SK-N-SH (cell line): ENCODE results near the gene EPO. TPM values are rescaled to one million over a fixed set of nuclear protein-coding genes. Genes with fewer than 3 reads are reported as not detected.

Experiments used
- CTCF ChIA-PET: fragments of 300-600, 350-600 bp; formaldehyde crosslinking; extraction: SDS; loops from one replicate; lab custom pipeline; 2021; lab: Yijun Ruan, JAX
- POLR2A ChIA-PET: fragments of 350-600 bp; sonication (Branson Sonifier 250); formaldehyde crosslinking; extraction: SDS; loops from one replicate; lab custom pipeline; 2020; ENCODE audit warnings: antibody characterized with exemption, inconsistent platforms; lab: Yijun Ruan, JAX
- DNase-seq: peaks from one replicate; pipeline ENCODE4 v3.0.0; 2012
- H2AFZ ChIP-seq: fragments of 200-600 bp; sonication (generic); 2 replicates; pipeline ENCODE4 v1.8.1; 2016; ENCODE audit warnings: antibody characterized with exemption, mild to moderate bottlenecking, low read depth
- H3F3A ChIP-seq: fragments of 200-600 bp; sonication (generic); replicated peaks from 2 replicates; pipeline ENCODE3; 2016; ENCODE audit warnings: antibody characterized with exemption, mild to moderate bottlenecking; ENCODE audit not compliant: insufficient read depth
- H3K27ac ChIP-seq, 2 experiments: fragments of 200-500 bp in 1 of 2; fragments of 200-600 bp in 1 of 2; sonication (Bioruptor generic) in 1 of 2; sonication (generic), shearing (Covaris generic) in 1 of 2; 2 replicates each; pipeline versions ENCODE4 v1.5.1 to v1.6.1; 2014 to 2016; ENCODE audit warnings: low read depth in 2 of 2, inconsistent platforms in 1 of 2, low read length in 1 of 2, mild to moderate bottlenecking in 1 of 2, mixed read lengths in 1 of 2
- H3K27me3 ChIP-seq: fragments of 200-600 bp; sonication (generic), shearing (Covaris generic); 2 replicates; pipeline ENCODE4 v1.6.1; 2016; ENCODE audit warnings: mixed run types; ENCODE audit not compliant: insufficient read depth
- H3K36me3 ChIP-seq, 2 experiments: fragments of 200-500 bp in 1 of 2; fragments of 200-600 bp in 1 of 2; sonication (Bioruptor generic) in 1 of 2; sonication (generic) in 1 of 2; replicated peaks in 1 of 2; 2 replicates each; pipeline versions ENCODE3 to v1.5.1; 2014 to 2016; ENCODE audit warnings: low read length in 1 of 2, mild to moderate bottlenecking in 1 of 2; ENCODE audit not compliant: insufficient read depth in 2 of 2, control insufficient read depth in 1 of 2
- H3K4me1 ChIP-seq, 2 experiments: fragments of 200-500 bp in 1 of 2; fragments of 200-600 bp in 1 of 2; sonication (Bioruptor generic) in 1 of 2; sonication (generic), shearing (Covaris generic) in 1 of 2; 2 replicates each; pipeline versions ENCODE4 v1.5.1 to v1.6.1; 2014 to 2016; ENCODE audit warnings: low read depth in 1 of 2, low read length in 1 of 2, mixed run types in 1 of 2; ENCODE audit not compliant: insufficient read depth in 2 of 2, control insufficient read depth in 1 of 2
- H3K4me2 ChIP-seq: fragments of 200-600 bp; sonication (generic), shearing (Covaris generic); 2 replicates; pipeline ENCODE4 v1.6.1; 2017; ENCODE audit warnings: mixed run types
- H3K4me3 ChIP-seq, 2 experiments: fragments of 200-500 bp in 1 of 2; fragments of 200-600 bp in 1 of 2; sonication (Bioruptor generic) in 1 of 2; sonication (generic), shearing (Covaris generic) in 1 of 2; 2 replicates each; pipeline versions ENCODE4 v1.5.1 to v1.8.1; 2014 to 2016; ENCODE audit warnings: low read depth in 2 of 2, inconsistent platforms in 1 of 2, low read length in 1 of 2, mild to moderate bottlenecking in 1 of 2, mixed read lengths in 1 of 2, moderate library complexity in 1 of 2
- H3K79me2 ChIP-seq: fragments of 200-600 bp; sonication (generic); 2 replicates; pipeline ENCODE4 v1.8.1; 2017; ENCODE audit warnings: mild to moderate bottlenecking; ENCODE audit not compliant: insufficient read depth
- H3K9ac ChIP-seq: fragments of 200-600 bp; sonication (generic); 2 replicates; pipeline ENCODE4 v1.6.1; 2017; ENCODE audit warnings: mixed run types
- H3K9me2 ChIP-seq: fragments of 200-600 bp; sonication (generic); 2 replicates; pipeline ENCODE4 v1.6.1; 2017; ENCODE audit warnings: mixed run types
- H3K9me3 ChIP-seq: fragments of 200-600 bp; sonication (generic); 2 replicates; pipeline ENCODE4 v1.6.1; 2017; ENCODE audit warnings: mixed run types, mild to moderate bottlenecking, moderate library complexity
- H4K20me1 ChIP-seq: fragments of 200-600 bp; sonication (generic); 2 replicates; pipeline ENCODE4 v1.6.1; 2017; ENCODE audit warnings: mild to moderate bottlenecking, mixed run types; ENCODE audit not compliant: insufficient read depth
- ELF1 ChIP-seq: IDR thresholded peaks from 2 replicates; pipeline ENCODE4 v1.4.0; 2012
- EP300 ChIP-seq, 2 experiments: IDR thresholded peaks; 2 replicates each; pipeline versions ENCODE4 v1.4.0 to v1.6.1; 2012; ENCODE audit warnings: borderline replicate concordance in 1 of 2, low read depth in 1 of 2, low read length in 1 of 2
- FOSL2 ChIP-seq: IDR thresholded peaks from 2 replicates; pipeline ENCODE4 v1.4.0; 2012; ENCODE audit warnings: low read depth, mild to moderate bottlenecking, moderate library complexity, borderline replicate concordance
- FOXJ3 ChIP-seq: sonication (generic); formaldehyde crosslinking; IDR thresholded peaks from 2 replicates; pipeline ENCODE4 v1.5.1; 2020; ENCODE audit warnings: mild to moderate bottlenecking, missing genetic modification reagents
- GABPA ChIP-seq: IDR thresholded peaks from 2 replicates; pipeline ENCODE4 v1.4.0; 2012; ENCODE audit warnings: low read depth, mild to moderate bottlenecking
- JUND ChIP-seq: IDR thresholded peaks from 2 replicates; pipeline ENCODE4 v1.4.0; 2012
- MXI1 ChIP-seq: IDR thresholded peaks from 2 replicates; pipeline ENCODE4 v1.6.1; 2012; ENCODE audit warnings: mild to moderate bottlenecking, low read depth, low read length, improper control_type of control experiment
- NFIC ChIP-seq: IDR thresholded peaks from 2 replicates; pipeline ENCODE4 v1.4.0; 2012; ENCODE audit warnings: borderline replicate concordance
- POLR2AphosphoS5 ChIP-seq: IDR thresholded peaks from 2 replicates; pipeline ENCODE4 v1.6.1; 2012; ENCODE audit warnings: low read depth, low read length
- RAD21 ChIP-seq: IDR thresholded peaks from 2 replicates; pipeline ENCODE4 v1.6.1; 2012; ENCODE audit warnings: mild to moderate bottlenecking, low read length
- RFX5 ChIP-seq: IDR thresholded peaks from 2 replicates; pipeline ENCODE4 v1.6.1; 2012; ENCODE audit warnings: mild to moderate bottlenecking, improper control_type of control experiment, low read length
- SMC3 ChIP-seq: IDR thresholded peaks from 2 replicates; pipeline ENCODE4 v1.6.1; 2012; ENCODE audit warnings: low read depth, low read length, improper control_type of control experiment
- TCF12 ChIP-seq: IDR thresholded peaks from 2 replicates; pipeline ENCODE4 v1.4.0; 2012
- TEAD4 ChIP-seq: IDR thresholded peaks from 2 replicates; pipeline ENCODE4 v1.4.0; 2012; ENCODE audit warnings: mild to moderate bottlenecking, borderline replicate concordance; ENCODE audit not compliant: insufficient read depth
- YY1 ChIP-seq: IDR thresholded peaks from 2 replicates; pipeline ENCODE4 v1.4.0; 2012; ENCODE audit warnings: low read depth, mild to moderate bottlenecking
- WGBS: methylation state at CpG from one replicate; pipeline ENCODE4 v1.1.6; 2017; ENCODE audit warnings: low lambda C conversion rate; 5-methylcytosine and 5-hydroxymethylcytosine counted together
- polyA plus RNA-seq, 3 experiments: library from polyadenylated mRNA; depleted of rRNA; stranded (reverse); fragments of >200 nt; gene quantifications; 2 replicates each; pipeline ENCODE4 v1.2.3, GENCODE V29; 2012
- TF ChIP-seq, protein P1 (sequence below): IDR thresholded peaks from 2 replicates; pipeline ENCODE4 v1.4.0; 2012; ENCODE audit warnings: low read depth, borderline replicate concordance
- TF ChIP-seq, protein P2 (sequence below): fragments of 150-350 bp; IDR thresholded peaks from 2 replicates; pipeline ENCODE4 v1.6.1; 2016; ENCODE audit warnings: mild to moderate bottlenecking, low read depth, low read length
- TF ChIP-seq, protein P3 (sequence below): IDR thresholded peaks from 2 replicates; pipeline ENCODE4 v1.4.0; 2012; ENCODE audit warnings: low read depth, borderline replicate concordance

The EPO gene
- polyA plus RNA-seq, 1 of the 3 experiments (the other 2 are of a cell fraction) = not detected

DNA sequence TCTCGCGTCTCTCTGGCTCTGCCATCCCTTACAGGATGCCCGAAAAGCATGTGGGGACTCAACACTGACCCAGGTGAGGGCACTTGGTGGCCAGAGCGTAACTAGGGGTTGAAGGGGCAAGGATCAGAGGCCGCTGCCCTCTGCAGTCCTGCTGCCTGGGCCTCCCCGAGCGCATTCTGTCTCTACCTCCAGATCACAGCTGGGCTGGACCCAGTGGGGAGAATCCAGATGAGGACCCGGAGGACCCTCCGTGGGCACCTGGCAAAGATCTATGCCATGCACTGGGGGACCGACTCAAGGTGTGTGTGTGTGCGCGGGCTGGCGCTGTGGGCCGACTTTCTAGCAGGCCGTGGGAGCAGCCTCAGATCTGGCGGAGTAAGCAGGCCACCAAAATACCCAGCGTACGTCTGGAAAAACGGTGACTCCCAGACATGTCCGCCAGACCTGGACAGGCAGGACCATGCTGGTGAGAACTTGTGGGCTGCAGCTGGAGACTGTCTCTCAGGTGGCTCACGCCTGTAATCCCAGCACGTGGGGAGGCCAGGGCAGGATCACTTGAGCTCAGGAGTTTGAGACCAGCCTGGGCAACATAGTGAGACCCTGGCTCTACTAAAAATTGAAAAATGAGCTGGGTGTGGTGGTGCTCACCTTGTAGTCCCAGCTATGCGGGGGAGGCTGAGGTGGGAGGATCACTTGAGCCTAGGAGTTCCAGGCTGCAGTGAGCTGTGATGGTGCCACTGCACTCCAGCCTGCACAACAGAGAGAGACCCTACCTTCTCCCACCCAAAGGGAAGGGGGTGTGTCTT lies 43.6 kb upstream of the EPO start:
- TF ChIP-seq RFX5 = no peak
- peak; percentile 8; the same call in 1 of the 2 replicates for TF ChIP-seq POLR2AphosphoS5
- POLR2A ChIA-PET = interaction anchor here (0.9 to 6.3 kb wide), 7 partner anchors 14 to 74 kb away, joined by 3 to 23 read pairs (median 6); partner anchors contain the start of genes GIGYF1, MOSPD3 and PCOLCE
- Histone ChIP-seq H3F3A (peaks cover 47% of the 10 kb centered on the region), H3K27ac (peak overlapping the region; percentile 66 to 90; a peak in 3 of 4 replicates), H3K9ac (peak overlapping the region; percentile 87; the same call in 1 of the 2 replicates), H4K20me1 (peaks cover 49% of the 10 kb centered on the region), H3K4me3 (peak overlapping the region; percentile 83 to 98), H3K9me2 (no peaks in the 10 kb centered on the region), H2AFZ (no peak overlapping the region), H3K79me2 (peaks cover 49% of the 10 kb centered on the region), H3K9me3 (no peaks in the 10 kb centered on the region), H3K36me3 (peaks cover 30 to 51% of the 10 kb centered on the region in 2 experiments), H3K4me2 (peak overlapping the region; percentile 95), H3K4me1 (peaks cover 0 to 35% of the 10 kb centered on the region in 2 experiments; a peak in 1 of 4 replicates), H3K27me3 (no peaks in the 10 kb centered on the region)
- WGBS = 90% methylated on average over 22 of the region's 23 CpGs
- CTCF ChIA-PET = interaction anchor here (0.8 to 10.5 kb wide), 11 partner anchors 16 to 196 kb away, joined by 3 to 227 read pairs (median 5); partner anchors contain the start of genes EPO, GIGYF1 and SLC12A9
- DNase-seq = no peak

DNA sequence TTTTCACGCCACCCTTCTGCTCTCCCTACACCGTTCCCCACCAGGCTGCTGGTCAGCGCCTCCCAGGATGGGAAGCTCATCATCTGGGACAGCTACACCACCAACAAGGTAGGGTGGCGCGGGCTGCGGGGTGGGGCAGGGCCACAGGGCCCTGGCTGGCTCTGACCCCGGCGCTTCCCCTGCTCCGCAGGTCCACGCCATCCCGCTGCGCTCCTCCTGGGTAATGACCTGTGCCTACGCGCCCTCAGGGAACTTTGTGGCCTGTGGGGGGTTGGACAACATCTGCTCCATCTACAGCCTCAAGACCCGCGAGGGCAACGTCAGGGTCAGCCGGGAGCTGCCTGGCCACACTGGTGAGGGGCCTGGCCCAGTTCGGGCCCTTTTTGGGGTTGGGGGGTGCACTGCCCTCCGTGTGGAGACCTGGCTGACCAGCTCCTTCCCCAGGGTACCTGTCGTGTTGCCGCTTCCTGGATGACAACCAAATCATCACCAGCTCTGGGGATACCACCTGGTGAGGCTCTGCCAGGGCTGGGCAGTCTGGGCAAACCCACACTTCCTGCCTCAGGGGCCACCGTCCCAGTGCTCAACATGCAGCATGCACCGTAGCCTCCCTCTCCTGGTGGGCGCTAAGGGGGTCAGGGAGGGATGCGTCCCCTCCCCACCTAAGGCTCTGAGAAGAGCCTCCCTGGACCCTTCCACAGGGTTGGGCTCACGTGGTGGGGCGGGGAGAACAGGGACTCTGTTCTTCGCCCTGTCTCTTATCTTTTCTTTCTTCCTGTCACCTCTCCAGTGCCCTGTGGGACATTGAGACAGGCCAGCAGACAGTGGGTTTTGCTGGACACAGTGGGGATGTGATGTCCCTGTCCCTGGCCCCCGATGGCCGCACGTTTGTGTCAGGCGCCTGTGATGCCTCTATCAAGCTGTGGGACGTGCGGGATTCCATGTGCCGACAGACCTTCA lies 42.7 kb upstream of the EPO start:
- peaks cover 52% of the 10 kb centered on the region for H4K20me1 ChIP-seq
- WGBS = 95% methylated on average over 24 of the region's 36 CpGs
- TF ChIP-seq RAD21 = no peak
- TF ChIP-seq ELF1 = no peak
- TF ChIP-seq, protein P1, sequence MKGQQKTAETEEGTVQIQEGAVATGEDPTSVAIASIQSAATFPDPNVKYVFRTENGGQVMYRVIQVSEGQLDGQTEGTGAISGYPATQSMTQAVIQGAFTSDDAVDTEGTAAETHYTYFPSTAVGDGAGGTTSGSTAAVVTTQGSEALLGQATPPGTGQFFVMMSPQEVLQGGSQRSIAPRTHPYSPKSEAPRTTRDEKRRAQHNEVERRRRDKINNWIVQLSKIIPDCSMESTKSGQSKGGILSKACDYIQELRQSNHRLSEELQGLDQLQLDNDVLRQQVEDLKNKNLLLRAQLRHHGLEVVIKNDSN = no peak
- TF ChIP-seq JUND = no peak
- TF ChIP-seq RFX5 = no peak
- no peak; the same call in 1 of the 2 replicates for TF ChIP-seq POLR2AphosphoS5
- no peak for TF ChIP-seq TCF12
- TF ChIP-seq, protein P2, sequence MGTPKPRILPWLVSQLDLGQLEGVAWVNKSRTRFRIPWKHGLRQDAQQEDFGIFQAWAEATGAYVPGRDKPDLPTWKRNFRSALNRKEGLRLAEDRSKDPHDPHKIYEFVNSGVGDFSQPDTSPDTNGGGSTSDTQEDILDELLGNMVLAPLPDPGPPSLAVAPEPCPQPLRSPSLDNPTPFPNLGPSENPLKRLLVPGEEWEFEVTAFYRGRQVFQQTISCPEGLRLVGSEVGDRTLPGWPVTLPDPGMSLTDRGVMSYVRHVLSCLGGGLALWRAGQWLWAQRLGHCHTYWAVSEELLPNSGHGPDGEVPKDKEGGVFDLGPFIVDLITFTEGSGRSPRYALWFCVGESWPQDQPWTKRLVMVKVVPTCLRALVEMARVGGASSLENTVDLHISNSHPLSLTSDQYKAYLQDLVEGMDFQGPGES = no peak
- TF ChIP-seq GABPA = no peak
- TF ChIP-seq FOXJ3 (CRISPR knock-in tag) = no peak
- TF ChIP-seq SMC3 = no peak
- no peak for TF ChIP-seq YY1
- TF ChIP-seq NFIC = no peak
- no peak for TF ChIP-seq EP300 (IDR thresholded peaks at IDR 0.05; ENCODE audit: borderline replicate concordance in 1 of 2, low read depth in 1 of 2, low read length in 1 of 2)
- TF ChIP-seq, protein P3, sequence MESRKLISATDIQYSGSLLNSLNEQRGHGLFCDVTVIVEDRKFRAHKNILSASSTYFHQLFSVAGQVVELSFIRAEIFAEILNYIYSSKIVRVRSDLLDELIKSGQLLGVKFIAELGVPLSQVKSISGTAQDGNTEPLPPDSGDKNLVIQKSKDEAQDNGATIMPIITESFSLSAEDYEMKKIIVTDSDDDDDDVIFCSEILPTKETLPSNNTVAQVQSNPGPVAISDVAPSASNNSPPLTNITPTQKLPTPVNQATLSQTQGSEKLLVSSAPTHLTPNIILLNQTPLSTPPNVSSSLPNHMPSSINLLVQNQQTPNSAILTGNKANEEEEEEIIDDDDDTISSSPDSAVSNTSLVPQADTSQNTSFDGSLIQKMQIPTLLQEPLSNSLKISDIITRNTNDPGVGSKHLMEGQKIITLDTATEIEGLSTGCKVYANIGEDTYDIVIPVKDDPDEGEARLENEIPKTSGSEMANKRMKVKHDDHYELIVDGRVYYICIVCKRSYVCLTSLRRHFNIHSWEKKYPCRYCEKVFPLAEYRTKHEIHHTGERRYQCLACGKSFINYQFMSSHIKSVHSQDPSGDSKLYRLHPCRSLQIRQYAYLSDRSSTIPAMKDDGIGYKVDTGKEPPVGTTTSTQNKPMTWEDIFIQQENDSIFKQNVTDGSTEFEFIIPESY = no peak
- TF ChIP-seq FOSL2 = no peak
- no peak for TF ChIP-seq TEAD4
- no peak for TF ChIP-seq MXI1

More for the DNA sequence above, 42.7 kb upstream of the EPO start:
- ChIA-PET CTCF (interaction anchor here (0.8 to 10.5 kb wide), 12 partner anchors 15 to 195 kb away, joined by 3 to 227 read pairs (median 6); partner anchors contain the start of genes EPO, GIGYF1 and SLC12A9), POLR2A (interaction anchor here (0.5 to 6.3 kb wide), 9 partner anchors 13 to 221 kb away, joined by 3 to 23 read pairs (median 4); partner anchors contain the start of genes GIGYF1, MOSPD3, POP7 and SRRT)
- H3K9ac ChIP-seq = no peak overlapping the region
- H3K4me1 ChIP-seq = peaks cover 0 to 35% of the 10 kb centered on the region in 2 experiments; a peak in 1 of 4 replicates
- no peak overlapping the region for H3K4me3 ChIP-seq
- H3K4me2 ChIP-seq = no peak overlapping the region
- H3K36me3 ChIP-seq = peaks cover 33 to 59% of the 10 kb centered on the region in 2 experiments
- peak; percentile 46 for DNase-seq
- peaks cover 49% of the 10 kb centered on the region for H3K79me2 ChIP-seq
- H3F3A ChIP-seq = peaks cover 51% of the 10 kb centered on the region
- peak overlapping the region in 1 of 2 experiments; percentile 66; a peak in 2 of 4 replicates for H3K27ac ChIP-seq
- no peaks in the 10 kb centered on the region for H3K9me2 ChIP-seq
- H3K27me3 ChIP-seq = no peaks in the 10 kb centered on the region
- no peak overlapping the region for H2AFZ ChIP-seq
- no peaks in the 10 kb centered on the region for H3K9me3 ChIP-seq
